Measurements from ENCODE around the gene PSTK.

The PSTK gene

DNA sequence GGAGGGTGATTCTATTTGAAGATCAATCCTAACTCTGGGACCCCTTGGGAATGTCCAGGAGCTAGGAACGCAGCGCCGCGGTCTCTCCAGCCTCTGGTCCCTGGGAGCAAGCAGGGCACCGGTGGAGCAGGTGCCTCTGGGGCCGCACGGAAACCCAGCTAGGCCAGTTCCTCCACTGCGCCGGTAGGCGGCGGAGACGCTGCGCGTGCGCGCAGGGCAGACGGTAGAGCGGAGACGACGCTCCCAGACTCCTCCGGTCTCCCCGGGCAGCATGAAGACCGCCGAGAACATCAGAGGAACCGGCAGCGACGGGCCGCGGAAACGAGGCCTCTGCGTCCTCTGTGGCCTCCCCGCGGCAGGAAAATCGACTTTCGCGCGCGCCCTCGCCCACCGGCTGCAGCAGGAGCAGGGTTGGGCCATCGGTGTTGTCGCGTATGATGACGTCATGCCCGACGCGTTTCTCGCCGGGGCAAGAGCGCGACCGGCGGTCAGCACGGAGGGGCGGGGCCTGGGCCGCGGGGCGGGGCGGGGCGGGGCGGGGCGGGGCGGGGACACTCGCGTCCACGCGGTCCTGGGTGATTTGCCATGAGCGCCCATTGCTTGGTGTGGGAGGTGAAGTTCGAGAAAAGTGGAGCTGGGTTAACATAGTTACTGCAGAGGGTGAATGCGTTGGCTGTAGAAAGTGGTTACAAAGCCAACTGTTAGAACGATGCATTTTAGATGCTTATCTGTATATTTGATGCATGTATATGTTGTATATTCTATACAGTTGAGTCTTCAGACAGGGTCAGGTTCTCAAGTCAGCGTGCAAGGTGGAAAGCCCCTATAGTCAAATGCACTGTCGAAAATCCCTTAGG is at the start of gene PSTK:
Gene PSTK, plus strand, starts transcription at position 193 of the 857 bp plus-strand sequence. Its CDS starts 79 bp downstream, at position 272.
- peak; percentile 62 to 99 (median 92) for DNase-seq

GRCh38 chr10:122931088-122931906 is 48.9 kb upstream of the PSTK start:
- DNase-seq: no peak

DNA sequence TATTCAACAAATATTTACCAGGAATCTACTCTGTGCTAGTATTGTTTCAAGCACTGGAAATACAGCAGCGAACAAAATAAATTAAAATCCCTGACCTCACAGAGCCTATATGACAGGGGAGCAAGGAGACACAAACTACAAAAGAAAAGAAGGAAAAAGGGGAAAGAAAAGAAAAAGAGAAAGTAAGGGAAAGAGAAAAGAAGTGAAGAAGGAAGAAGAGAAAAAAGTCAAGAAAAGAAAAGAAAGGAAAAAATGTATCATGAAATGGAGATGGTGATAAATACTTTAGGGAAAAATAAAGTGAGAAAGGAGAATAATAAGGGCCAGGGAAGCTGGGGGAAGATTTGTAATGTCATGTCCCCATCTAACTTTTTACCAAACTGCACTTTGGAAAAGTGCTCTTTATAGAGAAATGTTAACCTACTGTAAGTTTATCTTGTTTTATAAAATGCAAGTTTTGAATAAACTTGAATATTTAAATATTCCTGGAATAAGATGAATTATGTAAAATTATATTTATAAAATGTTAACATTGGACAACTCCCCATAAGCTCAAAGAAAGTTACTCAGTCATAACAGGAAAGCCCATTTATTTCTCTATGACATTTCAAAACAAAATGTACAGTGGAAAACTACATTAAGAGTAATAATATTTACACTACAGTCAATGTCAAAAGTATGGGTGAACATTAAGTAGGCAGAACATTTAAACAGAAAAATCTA is 40.9 kb upstream of the PSTK start:
- no peak for DNase-seq

GRCh38 chr10:122939856-122940543 is 40.2 kb upstream of the PSTK start:
- DNase-seq: no peak

- DNase-seq: no peak
Observed at GRCh38 chr10:122949296-122949695, 30.9 kb upstream of the PSTK start.

GRCh38 chr10:122953902-122954730 is 26.1 kb upstream of the PSTK start, which contains the start of gene C10orf88:
TSS of gene C10orf88 (minus strand) at chr10:122954227. CDS start at chr10:122954178, 49 bp downstream.
- DNase-seq: peak; percentile 77 to 98 (median 95)

- peak in 1 of 14 donors; percentile 44 for DNase-seq
Observed at GRCh38 chr10:122954731-122955050, 25.5 kb upstream of the PSTK start.

- no peak for DNase-seq
Observed at GRCh38 chr10:122955892-122956291, 24.3 kb upstream of the PSTK start.

- DNase-seq: no peak
Observed at GRCh38 chr10:122957474-122957873, 22.7 kb upstream of the PSTK start.

- no peak for DNase-seq
Observed at GRCh38 chr10:122962405-122962804, 17.8 kb upstream of the PSTK start.

DNA sequence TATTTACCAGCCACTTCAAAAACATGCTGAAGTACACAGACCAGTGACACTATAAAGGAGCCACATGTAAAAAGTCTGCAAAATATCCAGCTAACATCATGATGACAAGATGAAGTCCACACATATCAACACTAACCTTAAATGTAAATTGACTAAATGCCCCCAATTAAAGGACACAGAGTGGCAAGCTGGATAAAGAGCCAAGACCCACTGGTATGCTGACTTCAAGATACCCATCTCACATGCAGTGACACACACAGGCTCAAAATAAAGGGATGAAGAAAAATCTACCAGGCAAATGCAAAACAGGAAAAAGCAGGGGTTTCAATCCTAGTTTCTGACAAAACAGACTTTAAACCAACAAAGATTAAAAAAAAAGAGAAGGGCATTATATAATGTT is 13.3 kb upstream of the PSTK start:
- no peak for DNase-seq

DNA sequence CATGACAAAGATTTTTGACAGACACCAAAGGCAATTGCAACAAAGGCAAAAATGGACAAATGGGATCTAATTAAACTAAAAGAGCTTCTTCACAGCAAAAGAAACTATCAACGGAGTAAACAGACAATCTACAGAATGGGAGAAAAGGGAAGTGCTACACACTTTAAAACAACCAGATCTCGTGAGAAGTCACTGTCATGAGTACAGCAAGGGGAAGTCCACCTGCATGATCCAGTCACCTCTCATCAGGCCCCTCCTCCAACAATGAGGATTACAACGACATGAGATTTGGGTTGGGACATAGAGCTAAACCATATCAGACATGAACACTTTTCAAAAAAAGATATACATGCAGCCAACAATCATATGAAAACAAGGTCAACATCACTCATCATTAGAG is 11.5 kb upstream of the PSTK start:
- no peak for DNase-seq

- DNase-seq: no peak
Observed at GRCh38 chr10:122974023-122974422, 6.2 kb upstream of the PSTK start.

- no peak for DNase-seq
Observed at GRCh38 chr10:122974543-122975064, 5.6 kb upstream of the PSTK start.

GRCh38 chr10:122981066-122981464 is 864 bp downstream of the PSTK start:
- DNase-seq: peak in 1 of 14 donors; percentile 17

DNA sequence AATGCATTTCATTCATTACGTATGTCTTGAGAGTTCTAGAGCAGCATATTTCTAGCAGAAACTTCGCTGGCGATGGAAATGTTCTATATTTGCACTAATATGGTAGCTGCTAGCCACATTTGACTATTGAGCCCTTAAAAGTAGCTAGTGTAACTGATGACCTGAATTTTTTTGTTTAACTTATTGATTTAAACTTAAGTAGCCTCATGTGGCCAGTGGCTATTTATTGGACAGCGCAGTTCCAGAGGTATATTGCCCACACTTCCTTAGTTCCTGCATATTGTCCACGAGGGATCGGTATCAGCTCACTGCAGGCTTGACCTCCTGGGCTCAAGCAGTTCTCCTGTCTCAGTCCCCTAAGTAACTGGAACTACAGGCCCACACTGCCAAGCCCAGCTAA is 3.7 kb downstream of the PSTK start:
- DNase-seq: no peak

DNA sequence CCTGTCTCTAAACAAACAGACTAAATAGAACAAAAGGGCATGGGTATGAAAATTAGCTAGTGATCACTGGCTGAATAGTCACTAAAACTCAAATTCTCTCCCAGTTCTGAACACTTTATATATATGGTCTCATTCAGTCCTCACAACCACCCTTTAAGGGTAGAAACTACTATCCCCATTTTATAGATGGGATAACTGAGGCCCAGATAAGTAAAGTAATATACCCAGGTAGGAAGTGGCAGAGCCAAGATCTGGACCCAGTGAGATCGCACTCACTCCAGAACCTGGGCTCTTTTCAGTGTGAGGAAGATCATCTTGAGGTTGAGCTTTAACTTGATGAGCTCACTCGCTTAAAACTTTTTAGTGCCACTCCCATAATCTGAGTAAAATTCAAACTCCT is 4.5 kb downstream of the PSTK start:
- no peak for DNase-seq

- DNase-seq: no peak
Observed at GRCh38 chr10:122986335-122986734, 6.1 kb downstream of the PSTK start.

GRCh38 chr10:122988501-122988900 is 8.3 kb downstream of the PSTK start:
- no peak for DNase-seq

DNA sequence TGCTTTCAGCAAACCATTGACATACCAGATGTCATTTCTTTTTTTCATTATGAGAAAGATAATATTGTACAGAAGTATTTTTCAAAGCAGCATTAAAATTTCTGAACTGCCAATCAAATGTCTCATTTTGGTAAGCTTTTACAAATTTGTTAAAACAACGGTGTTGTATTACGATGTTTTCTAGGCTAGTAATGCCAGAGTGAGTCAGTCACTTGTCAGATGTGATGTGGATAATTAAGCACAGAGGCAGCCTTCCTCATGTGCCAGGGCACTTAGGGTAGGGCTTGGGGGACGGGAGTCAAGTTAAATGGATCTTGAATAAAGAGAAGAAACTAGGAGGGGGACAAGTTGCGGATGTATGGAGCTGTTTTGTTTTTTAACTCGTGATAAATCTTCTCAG is 10.1 kb downstream of the PSTK start:
- no peak for DNase-seq

GRCh38 chr10:122992031-122992585 is 11.9 kb downstream of the PSTK start:
- DNase-seq: peak in 1 of 14 donors; percentile 16

Data from C1 segment of cervical spinal cord (tissue), 14 donors.